ENCODE measurements around the gene LMO2. TPM values are rescaled to one million over a fixed set of nuclear protein-coding genes. Genes with fewer than 3 reads are reported as not detected.

Gene LMO2
- total and polyA plus RNA-seq, 12 donors: 12.4 to 40.8 (median 30.8) TPM

DNA sequence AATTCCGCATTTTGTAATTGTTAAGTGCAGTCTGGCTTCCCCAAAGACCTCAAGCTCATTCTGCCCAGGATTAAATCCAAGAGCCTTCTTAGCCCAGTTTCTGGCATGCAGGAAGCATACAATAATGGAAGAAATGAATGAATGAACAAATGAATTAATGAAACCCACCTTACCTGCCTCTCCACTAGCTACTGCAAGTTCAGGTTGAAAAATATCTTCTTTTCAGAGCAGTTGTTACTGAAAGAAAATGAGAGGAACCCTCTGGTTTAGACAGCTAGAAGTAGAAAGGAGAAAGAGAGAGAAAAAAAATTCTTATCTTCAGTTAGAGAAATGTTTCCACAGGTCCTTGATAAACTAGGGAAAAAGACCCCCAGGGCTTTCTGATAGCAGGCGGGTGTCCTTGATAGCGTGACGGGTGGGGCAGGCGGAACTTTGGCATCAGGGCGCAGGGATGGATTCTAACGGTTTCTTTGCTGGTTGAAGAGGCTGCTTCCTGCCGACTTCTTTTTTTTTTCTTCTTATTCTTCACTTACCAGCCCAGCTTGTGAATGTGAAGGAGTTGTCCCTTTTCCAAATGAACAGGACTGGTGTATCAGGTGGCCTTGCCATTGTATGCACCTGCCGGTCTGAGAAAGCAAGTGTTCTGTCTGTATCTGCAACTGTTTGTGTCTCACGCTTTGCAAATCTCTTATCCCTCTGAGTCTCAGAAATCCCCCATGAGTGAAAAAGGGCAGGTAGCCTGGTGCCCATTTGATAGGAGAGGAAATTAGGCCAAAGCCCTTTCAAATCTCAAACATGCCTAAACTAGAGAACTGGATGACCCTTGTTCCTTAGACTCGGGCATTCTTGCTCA is 10.0 kb downstream of the LMO2 start:
- TF ChIP-seq POLR2A (IDR thresholded peaks at IDR 0.05): no peak
- TF ChIP-seq, protein P1, sequence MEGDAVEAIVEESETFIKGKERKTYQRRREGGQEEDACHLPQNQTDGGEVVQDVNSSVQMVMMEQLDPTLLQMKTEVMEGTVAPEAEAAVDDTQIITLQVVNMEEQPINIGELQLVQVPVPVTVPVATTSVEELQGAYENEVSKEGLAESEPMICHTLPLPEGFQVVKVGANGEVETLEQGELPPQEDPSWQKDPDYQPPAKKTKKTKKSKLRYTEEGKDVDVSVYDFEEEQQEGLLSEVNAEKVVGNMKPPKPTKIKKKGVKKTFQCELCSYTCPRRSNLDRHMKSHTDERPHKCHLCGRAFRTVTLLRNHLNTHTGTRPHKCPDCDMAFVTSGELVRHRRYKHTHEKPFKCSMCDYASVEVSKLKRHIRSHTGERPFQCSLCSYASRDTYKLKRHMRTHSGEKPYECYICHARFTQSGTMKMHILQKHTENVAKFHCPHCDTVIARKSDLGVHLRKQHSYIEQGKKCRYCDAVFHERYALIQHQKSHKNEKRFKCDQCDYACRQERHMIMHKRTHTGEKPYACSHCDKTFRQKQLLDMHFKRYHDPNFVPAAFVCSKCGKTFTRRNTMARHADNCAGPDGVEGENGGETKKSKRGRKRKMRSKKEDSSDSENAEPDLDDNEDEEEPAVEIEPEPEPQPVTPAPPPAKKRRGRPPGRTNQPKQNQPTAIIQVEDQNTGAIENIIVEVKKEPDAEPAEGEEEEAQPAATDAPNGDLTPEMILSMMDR (IDR thresholded peaks at IDR 0.05): no peak
- intact Hi-C loops (cut with DNase I): no loop called here
- 48 to 55% (median 52%) methylated on average over 11 of the region's 11 CpGs for WGBS, 4 donors
- Histone ChIP-seq H3K4me3 (no peak overlapping the region), H3K4me1 (replicated peaks in 1 of 2) (no peaks in the 10 kb centered on the region), H3K27ac (no peak overlapping the region), H3K36me3 (replicated peaks in 1 of 2) (no peaks in the 10 kb centered on the region), H3K27me3 (no peaks in the 10 kb centered on the region), H3K9me3 (replicated peaks in 1 of 3) (no peaks in the 10 kb centered on the region)
- DNase-seq: peak in 1 of 7 donors; percentile 25

DNA sequence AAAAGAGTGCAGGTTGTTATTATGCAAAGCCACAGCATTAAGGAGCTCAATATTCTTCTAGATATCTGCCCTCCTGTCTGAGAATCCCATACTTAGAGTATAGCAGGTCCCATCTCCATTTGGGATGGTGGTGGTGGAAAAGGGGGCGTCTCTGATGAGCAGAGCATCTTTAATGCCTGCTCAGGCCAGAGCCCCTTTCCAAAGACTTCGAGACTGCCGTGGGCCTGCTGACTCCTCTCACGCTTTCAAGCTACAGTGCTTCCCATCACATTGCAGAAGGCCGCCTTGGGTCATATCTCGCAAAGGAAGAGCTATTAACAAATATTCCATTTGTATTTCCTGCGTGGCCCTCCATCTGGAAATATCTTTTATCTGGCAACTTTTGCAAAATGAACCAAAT is 10.9 kb downstream of the LMO2 start:
- 78 to 89% (median 87%) methylated on average over 7 of the region's 7 CpGs for WGBS, 4 donors
- no peaks in the 10 kb centered on the region for H3K4me1 ChIP-seq (replicated peaks in 1 of 2)
- TF ChIP-seq POLR2A (IDR thresholded peaks at IDR 0.05): no peak
- TF ChIP-seq, protein P1 (IDR thresholded peaks at IDR 0.05): no peak
- H3K9me3 ChIP-seq (replicated peaks in 1 of 3): no peaks in the 10 kb centered on the region
- DNase-seq: no peak
- H3K27me3 ChIP-seq: no peaks in the 10 kb centered on the region
- no peak overlapping the region for H3K27ac ChIP-seq
- H3K36me3 ChIP-seq (replicated peaks in 1 of 2): no peaks in the 10 kb centered on the region
- intact Hi-C loops (cut with DNase I): no loop called here
- no peak overlapping the region for H3K4me3 ChIP-seq

DNA sequence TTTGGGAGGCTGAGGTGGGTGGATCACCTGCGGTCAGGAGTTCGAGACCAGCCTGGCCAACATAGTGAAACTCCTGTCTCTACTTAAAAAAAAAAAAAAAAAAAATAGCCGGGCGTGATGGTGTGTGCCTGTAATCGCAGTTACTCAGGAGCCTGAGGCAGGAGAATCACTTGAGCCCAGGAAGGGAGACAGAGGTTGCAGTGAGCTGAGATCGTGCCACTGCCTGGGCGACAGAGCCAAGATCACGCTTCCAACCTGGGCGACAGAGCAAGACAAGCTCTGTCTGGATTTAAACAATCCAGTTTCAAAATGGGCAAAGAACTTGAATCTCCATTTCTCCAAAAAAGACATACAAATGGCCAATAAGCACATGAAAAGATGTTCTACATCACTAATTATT is 12.5 kb downstream of the LMO2 start:
- H3K27ac ChIP-seq: no peak overlapping the region
- H3K9me3 ChIP-seq (replicated peaks in 1 of 3): no peaks in the 10 kb centered on the region
- WGBS, 4 donors: 84 to 93% (median 92%) methylated on average over 9 of the region's 9 CpGs
- no peak for TF ChIP-seq POLR2A (IDR thresholded peaks at IDR 0.05)
- TF ChIP-seq, protein P1 (IDR thresholded peaks at IDR 0.05): no peak
- no peak for DNase-seq
- H3K4me3 ChIP-seq: no peak overlapping the region
- intact Hi-C loops (cut with DNase I): loop anchor here in 1 of 2 donors (10.0 kb wide), 1 partner anchor 55 kb away; no protein-coding TSS in a partner anchor
- no peaks in the 10 kb centered on the region for H3K27me3 ChIP-seq
- H3K4me1 ChIP-seq (replicated peaks in 1 of 2): no peaks in the 10 kb centered on the region
- no peaks in the 10 kb centered on the region for H3K36me3 ChIP-seq (replicated peaks in 1 of 2)

DNA sequence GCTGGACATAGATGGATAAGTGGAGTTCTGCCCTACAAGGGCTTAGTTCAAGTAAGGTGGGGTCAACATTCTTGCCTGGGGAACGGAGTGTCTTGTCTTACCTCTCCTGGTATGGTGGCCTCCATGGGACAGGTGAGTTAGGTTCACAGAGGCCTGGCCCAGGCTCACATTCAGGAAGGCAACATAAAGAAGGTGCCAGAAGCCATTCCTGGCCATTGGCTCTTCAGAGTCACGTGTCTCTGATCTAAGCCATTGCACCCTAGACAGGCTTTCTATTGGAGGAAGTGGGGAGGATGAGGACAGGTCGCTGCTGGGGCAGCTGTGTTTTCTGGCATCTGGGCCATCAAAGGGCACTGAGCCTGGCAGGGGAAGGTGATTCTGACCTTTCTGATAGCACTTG is 14.8 kb downstream of the LMO2 start:
- intact Hi-C loops (cut with DNase I): loop anchor here in 1 of 2 donors (10.0 kb wide), 1 partner anchor 58 kb away; no protein-coding TSS in a partner anchor
- DNase-seq: no peak
- TF ChIP-seq, protein P1 (IDR thresholded peaks at IDR 0.05): no peak
- no peak for TF ChIP-seq POLR2A (IDR thresholded peaks at IDR 0.05)
- Histone ChIP-seq H3K27me3 (no peaks in the 10 kb centered on the region), H3K36me3 (replicated peaks in 1 of 2) (no peaks in the 10 kb centered on the region), H3K9me3 (replicated peaks in 1 of 3) (no peaks in the 10 kb centered on the region), H3K27ac (no peak overlapping the region), H3K4me3 (no peak overlapping the region), H3K4me1 (replicated peaks in 1 of 2) (no peaks in the 10 kb centered on the region)
- WGBS, 4 donors: 76 to 85% (median 79%) methylated on average over 3 of the region's 3 CpGs
